ENCODE results near the gene VSX2. TPM values are rescaled to one million over a fixed set of nuclear protein-coding genes. Genes with fewer than 3 reads are reported as not detected.

The VSX2 gene
- total RNA-seq, 1 donor from 2014 or later, result 0.12 TPM

DNA sequence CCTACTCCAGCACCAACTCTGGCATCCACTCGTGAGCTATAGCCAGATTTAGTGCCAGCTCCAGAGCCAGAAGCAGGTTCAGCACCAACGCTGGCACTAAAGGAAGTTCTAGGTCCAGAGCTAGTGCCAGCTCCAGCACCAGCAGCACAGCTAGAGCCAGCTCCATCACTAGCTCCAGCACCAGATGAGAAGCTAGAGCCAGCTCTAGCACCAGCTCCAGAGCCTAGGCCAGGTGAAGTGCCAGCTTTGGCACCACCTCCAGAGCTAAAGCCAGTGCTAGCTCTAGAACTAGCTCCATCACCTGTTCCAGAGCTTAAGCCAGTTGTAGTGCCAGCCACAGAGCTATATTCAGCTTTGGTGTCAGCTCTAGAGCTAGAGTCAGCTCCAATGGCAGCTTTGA, 38.8 kb downstream of the VSX2 start:
- DNase-seq (ENCODE audit: extremely low spot score, unreplicated experiment), result no peak
- TF ChIP-seq, protein P1, sequence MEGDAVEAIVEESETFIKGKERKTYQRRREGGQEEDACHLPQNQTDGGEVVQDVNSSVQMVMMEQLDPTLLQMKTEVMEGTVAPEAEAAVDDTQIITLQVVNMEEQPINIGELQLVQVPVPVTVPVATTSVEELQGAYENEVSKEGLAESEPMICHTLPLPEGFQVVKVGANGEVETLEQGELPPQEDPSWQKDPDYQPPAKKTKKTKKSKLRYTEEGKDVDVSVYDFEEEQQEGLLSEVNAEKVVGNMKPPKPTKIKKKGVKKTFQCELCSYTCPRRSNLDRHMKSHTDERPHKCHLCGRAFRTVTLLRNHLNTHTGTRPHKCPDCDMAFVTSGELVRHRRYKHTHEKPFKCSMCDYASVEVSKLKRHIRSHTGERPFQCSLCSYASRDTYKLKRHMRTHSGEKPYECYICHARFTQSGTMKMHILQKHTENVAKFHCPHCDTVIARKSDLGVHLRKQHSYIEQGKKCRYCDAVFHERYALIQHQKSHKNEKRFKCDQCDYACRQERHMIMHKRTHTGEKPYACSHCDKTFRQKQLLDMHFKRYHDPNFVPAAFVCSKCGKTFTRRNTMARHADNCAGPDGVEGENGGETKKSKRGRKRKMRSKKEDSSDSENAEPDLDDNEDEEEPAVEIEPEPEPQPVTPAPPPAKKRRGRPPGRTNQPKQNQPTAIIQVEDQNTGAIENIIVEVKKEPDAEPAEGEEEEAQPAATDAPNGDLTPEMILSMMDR (conservative IDR thresholded peaks at IDR 0.05), result no peak
- Mint-ChIP-seq H3K4me1 (ENCODE audit: unreplicated experiment) (no peaks in the 10 kb centered on the region), H3K27me3 (no peaks in the 10 kb centered on the region), H3K4me3 (no peak overlapping the region), H3K36me3 (peaks cover 13% of the 10 kb centered on the region), H3K27ac (no peak overlapping the region), H3K9me3 (peaks cover 11% of the 10 kb centered on the region)

DNA sequence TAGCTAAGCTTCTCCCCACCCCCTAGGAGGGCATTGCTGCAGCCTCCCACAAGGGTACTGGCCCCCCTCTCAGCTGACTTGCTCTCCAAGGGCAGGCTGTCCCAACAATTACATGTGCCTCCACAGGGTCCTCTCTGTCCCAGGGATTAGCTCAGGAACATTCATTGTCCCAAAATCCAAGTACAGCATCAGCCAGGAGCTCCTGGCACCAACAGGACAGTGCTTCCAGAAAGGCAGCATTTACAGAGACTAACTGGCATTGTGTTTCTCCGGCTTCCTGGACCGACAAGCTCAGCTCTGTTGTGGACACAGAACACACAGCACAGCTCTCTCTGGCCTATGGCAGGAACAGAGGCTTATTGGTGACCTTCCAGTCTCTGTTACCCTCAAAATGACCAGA, 41.8 kb downstream of the VSX2 start:
- Mint-ChIP-seq H3K36me3 (peaks cover 21% of the 10 kb centered on the region), H3K27ac (no peak overlapping the region), H3K4me3 (no peak overlapping the region), H3K4me1 (ENCODE audit: unreplicated experiment) (no peaks in the 10 kb centered on the region), H3K27me3 (no peaks in the 10 kb centered on the region), H3K9me3 (peaks cover 11% of the 10 kb centered on the region)
- TF ChIP-seq, protein P1 (conservative IDR thresholded peaks at IDR 0.05), result no peak
- DNase-seq (ENCODE audit: extremely low spot score, unreplicated experiment), result no peak

DNA sequence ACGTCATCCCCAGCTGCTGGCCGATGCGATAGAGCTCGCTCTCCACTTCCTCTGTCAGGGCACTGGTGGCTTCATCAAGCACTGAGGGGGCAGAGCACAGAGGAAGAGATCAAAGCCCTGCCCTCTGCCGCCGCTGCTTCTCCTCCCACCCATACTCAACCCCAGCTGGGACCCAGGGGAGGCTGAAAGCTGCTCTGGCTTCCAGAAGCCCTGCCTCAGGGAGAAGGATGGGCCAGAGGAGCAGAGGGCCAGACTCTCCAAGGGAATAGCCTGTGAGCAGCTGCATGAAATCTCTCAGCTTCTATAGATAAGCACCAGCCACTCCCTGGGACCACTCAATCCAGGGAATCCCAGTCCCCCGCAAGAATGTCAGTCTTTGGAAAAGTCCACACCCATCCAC, 47.5 kb downstream of the VSX2 start:
- TF ChIP-seq, protein P1 (conservative IDR thresholded peaks at IDR 0.05), result no peak
- no peaks in the 10 kb centered on the region for H3K4me1 Mint-ChIP-seq (ENCODE audit: unreplicated experiment)
- no peak overlapping the region for H3K27ac Mint-ChIP-seq
- H3K36me3 Mint-ChIP-seq, result peaks cover 12% of the 10 kb centered on the region
- no peaks in the 10 kb centered on the region for H3K9me3 Mint-ChIP-seq
- no peak overlapping the region for H3K4me3 Mint-ChIP-seq
- no peak for DNase-seq (ENCODE audit: extremely low spot score, unreplicated experiment)
- no peaks in the 10 kb centered on the region for H3K27me3 Mint-ChIP-seq

DNA sequence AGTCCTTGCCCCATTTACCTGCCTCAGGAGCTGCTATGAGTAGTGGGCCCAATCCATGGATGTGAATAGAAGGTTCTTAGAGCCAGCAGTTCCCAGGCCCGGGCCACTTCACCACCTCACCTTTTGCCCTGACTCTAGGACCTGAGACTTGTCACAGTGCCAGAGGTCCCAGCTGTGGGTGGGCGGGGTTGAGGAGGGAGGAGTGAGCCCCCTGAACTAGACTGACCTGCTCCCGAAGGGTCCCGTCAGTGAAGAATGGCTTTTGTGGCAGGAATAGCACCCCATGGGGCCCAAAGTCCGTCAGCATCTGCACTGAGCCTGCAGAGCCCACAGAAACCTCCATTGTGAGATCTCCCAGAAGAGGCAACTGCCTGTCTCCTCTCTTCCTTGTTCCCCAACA, 50.6 kb downstream of the VSX2 start:
- H3K36me3 Mint-ChIP-seq, result no peaks in the 10 kb centered on the region
- H3K27ac Mint-ChIP-seq, result no peak overlapping the region
- no peaks in the 10 kb centered on the region for H3K27me3 Mint-ChIP-seq
- no peaks in the 10 kb centered on the region for H3K4me1 Mint-ChIP-seq (ENCODE audit: unreplicated experiment)
- no peak for DNase-seq (ENCODE audit: extremely low spot score, unreplicated experiment)
- no peak overlapping the region for H3K4me3 Mint-ChIP-seq
- TF ChIP-seq, protein P1 (conservative IDR thresholded peaks at IDR 0.05), result no peak
- H3K9me3 Mint-ChIP-seq, result no peaks in the 10 kb centered on the region

DNA sequence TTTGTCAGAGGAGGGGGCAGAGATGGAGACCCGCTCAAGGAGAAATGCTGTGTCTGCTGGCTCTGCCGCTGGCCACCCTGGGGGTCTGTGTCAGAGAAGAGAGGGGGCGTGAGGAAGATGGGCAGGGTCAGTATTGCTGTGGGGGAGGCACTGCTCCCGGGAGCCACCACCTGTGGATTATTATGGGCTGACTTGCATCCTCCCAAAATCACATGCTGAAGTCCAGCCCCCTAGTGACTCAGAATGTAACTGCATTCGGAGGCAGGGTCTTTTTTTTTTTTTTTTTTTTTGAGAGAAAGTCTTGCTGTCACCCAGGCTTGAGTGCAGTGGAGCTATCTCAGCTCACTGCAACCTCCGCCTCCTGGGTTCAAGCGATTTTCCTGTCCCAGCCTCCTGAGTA, 51.2 kb downstream of the VSX2 start:
- H3K9me3 Mint-ChIP-seq, result no peaks in the 10 kb centered on the region
- H3K36me3 Mint-ChIP-seq, result no peaks in the 10 kb centered on the region
- H3K4me1 Mint-ChIP-seq (ENCODE audit: unreplicated experiment), result no peaks in the 10 kb centered on the region
- no peak overlapping the region for H3K27ac Mint-ChIP-seq
- no peaks in the 10 kb centered on the region for H3K27me3 Mint-ChIP-seq
- no peak overlapping the region for H3K4me3 Mint-ChIP-seq
- TF ChIP-seq, protein P1 (conservative IDR thresholded peaks at IDR 0.05), result peak; percentile 73
- DNase-seq (ENCODE audit: extremely low spot score, unreplicated experiment), result no peak

DNA sequence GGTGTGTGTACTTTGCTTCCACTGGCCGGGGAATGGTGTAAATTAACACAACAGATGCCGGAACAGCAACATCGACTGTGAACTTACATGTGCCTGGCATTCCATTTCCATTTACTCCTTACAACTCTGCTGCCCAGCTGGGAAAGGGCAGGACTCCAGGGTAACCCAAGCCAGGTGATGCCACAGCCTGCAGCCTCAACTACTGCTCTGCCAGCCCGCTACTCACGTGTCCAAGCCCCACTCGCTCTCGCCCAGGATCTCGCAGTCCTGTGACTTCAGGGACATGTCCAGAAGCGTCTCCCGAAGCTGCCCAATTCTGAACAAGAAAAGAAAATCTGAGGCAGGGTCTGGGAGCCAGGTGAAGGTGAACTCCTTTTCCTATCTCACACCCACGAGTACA, 52.8 kb downstream of the VSX2 start:
- H3K36me3 Mint-ChIP-seq, result no peaks in the 10 kb centered on the region
- H3K4me1 Mint-ChIP-seq (ENCODE audit: unreplicated experiment), result no peaks in the 10 kb centered on the region
- H3K9me3 Mint-ChIP-seq, result no peaks in the 10 kb centered on the region
- no peak overlapping the region for H3K27ac Mint-ChIP-seq
- H3K27me3 Mint-ChIP-seq, result no peaks in the 10 kb centered on the region
- DNase-seq (ENCODE audit: extremely low spot score, unreplicated experiment), result no peak
- H3K4me3 Mint-ChIP-seq, result no peak overlapping the region
- TF ChIP-seq, protein P1 (conservative IDR thresholded peaks at IDR 0.05), result no peak
